Neural progenitor cell (in vitro differentiated cells): ENCODE measurements around the gene TMEM9B.

Experiments
- EZH2 ChIP-seq: fragments of 200-600 bp; sonication (generic); IDR thresholded peaks from 2 replicates; pipeline ENCODE4 v1.6.1; 2017; ENCODE audit warnings: antibody characterized with exemption, mild to moderate bottlenecking, moderate library complexity
- TF ChIP-seq, protein P1 (sequence below): fragments of 200-600 bp; sonication (generic); IDR thresholded peaks from 2 replicates; pipeline ENCODE4 v1.5.1; 2017; ENCODE audit warnings: antibody characterized with exemption, mild to moderate bottlenecking

DNA sequence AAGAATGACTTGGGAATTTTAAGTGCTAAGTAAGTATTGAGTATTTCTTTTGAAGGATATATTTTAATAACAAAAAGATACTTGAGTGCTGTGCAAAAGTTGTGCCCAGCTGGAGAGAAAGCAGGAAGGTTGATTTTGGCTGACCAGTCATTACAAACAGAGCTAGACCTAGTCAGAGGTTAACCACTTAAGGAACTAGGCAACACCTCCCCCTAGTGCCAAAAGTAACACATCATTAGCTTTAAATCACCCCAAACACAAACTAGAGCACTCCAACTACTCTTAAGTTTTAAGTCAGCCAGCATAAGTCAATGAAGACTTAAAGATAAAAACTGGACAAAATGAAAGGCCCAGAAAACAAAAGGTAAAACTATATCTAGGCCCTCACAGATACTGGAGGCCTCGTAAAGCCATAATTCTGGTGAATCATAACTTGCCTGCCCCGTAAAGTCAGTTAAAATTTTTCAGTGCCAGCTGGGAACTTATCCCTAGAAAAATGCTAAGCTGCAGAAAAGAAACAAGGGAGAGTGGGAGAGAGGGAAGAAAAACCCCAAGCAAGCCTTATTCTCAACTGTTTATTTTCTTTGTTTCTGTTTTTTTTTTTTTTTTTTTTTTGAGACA is 4.6 kb downstream of the TMEM9B start:
- TF ChIP-seq, protein P1, sequence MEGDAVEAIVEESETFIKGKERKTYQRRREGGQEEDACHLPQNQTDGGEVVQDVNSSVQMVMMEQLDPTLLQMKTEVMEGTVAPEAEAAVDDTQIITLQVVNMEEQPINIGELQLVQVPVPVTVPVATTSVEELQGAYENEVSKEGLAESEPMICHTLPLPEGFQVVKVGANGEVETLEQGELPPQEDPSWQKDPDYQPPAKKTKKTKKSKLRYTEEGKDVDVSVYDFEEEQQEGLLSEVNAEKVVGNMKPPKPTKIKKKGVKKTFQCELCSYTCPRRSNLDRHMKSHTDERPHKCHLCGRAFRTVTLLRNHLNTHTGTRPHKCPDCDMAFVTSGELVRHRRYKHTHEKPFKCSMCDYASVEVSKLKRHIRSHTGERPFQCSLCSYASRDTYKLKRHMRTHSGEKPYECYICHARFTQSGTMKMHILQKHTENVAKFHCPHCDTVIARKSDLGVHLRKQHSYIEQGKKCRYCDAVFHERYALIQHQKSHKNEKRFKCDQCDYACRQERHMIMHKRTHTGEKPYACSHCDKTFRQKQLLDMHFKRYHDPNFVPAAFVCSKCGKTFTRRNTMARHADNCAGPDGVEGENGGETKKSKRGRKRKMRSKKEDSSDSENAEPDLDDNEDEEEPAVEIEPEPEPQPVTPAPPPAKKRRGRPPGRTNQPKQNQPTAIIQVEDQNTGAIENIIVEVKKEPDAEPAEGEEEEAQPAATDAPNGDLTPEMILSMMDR: peak; percentile 77
- TF ChIP-seq EZH2: no peak
